GM12878 (cell line): Measurements from ENCODE around the gene TNP2.

Experiments
- CBFB ChIP-seq: IDR thresholded peaks from 2 replicates; pipeline ENCODE4 v1.6.1; 2016; ENCODE audit warnings: antibody characterized with exemption, low read depth
- CHD2 ChIP-seq: IDR thresholded peaks from 2 replicates; pipeline ENCODE4 v1.6.1; 2011; ENCODE audit warnings: low read depth, low read length, improper control_type of control experiment, borderline replicate concordance
- EP300 ChIP-seq, 2 experiments: fragments of 150-350 bp in 1 of 2; IDR thresholded peaks; 2 replicates each; pipeline ENCODE4 v1.6.1; 2011 to 2012; ENCODE audit warnings: low read depth in 2 of 2, low read length in 2 of 2, borderline replicate concordance in 1 of 2, improper control_type of control experiment in 1 of 2, inconsistent platforms in 1 of 2; ENCODE audit not compliant: control insufficient read depth in 1 of 2
- JUND ChIP-seq: IDR thresholded peaks from 2 replicates; pipeline ENCODE4 v1.6.1; 2012; ENCODE audit warnings: low read depth, mild to moderate bottlenecking, low read length, improper control_type of control experiment, moderate library complexity
- KAT2A ChIP-seq: conservative IDR thresholded peaks from 2 replicates; pipeline ENCODE4 v1.6.1; 2011; ENCODE audit warnings: low read depth, low read length; ENCODE audit not compliant: control insufficient read depth
- KLF5 ChIP-seq: fragments of 450-650 bp; IDR thresholded peaks from 2 replicates; pipeline ENCODE4 v1.6.1; 2014; ENCODE audit warnings: mild to moderate bottlenecking; ENCODE audit not compliant: partially characterized antibody
- POLR2A ChIP-seq: IDR thresholded peaks from 2 replicates; pipeline ENCODE4 v1.6.1; 2011; ENCODE audit warnings: low read depth, mild to moderate bottlenecking, low read length
- SMAD1 ChIP-seq: fragments of 450-650 bp; IDR thresholded peaks from 2 replicates; pipeline ENCODE4 v1.6.1; 2018; ENCODE audit warnings: mild to moderate bottlenecking, low read depth; ENCODE audit not compliant: partially characterized antibody
- YY1 ChIP-seq: IDR thresholded peaks from 2 replicates; pipeline ENCODE4 v1.6.1; 2011; ENCODE audit warnings: low read depth, mild to moderate bottlenecking, low read length
- ZNF207 ChIP-seq: fragments of 450-650 bp; IDR thresholded peaks from 2 replicates; pipeline ENCODE4 v1.6.1; 2014; ENCODE audit warnings: antibody characterized with exemption, mild to moderate bottlenecking, borderline replicate concordance
- TF ChIP-seq, protein P1 (sequence below): fragments of 450-650 bp; IDR thresholded peaks from 2 replicates; pipeline ENCODE4 v1.6.1; 2017; ENCODE audit warnings: antibody characterized with exemption, mild to moderate bottlenecking, moderate library complexity
- TF ChIP-seq, protein P2 (sequence below), 3 experiments: IDR thresholded peaks in 2 of 3; conservative IDR thresholded peaks in 1 of 3; 2 replicates each; pipeline ENCODE4 v1.5.1; 2011; ENCODE audit warnings: low read depth in 3 of 3, low read length in 3 of 3, mild to moderate bottlenecking in 3 of 3, control low read depth in 2 of 3, moderate library complexity in 2 of 3, inconsistent platforms in 1 of 3, mixed read lengths in 1 of 3; ENCODE audit not compliant: control insufficient read depth in 2 of 3, insufficient read depth in 1 of 3; ENCODE audit errors: extremely low read depth in 1 of 3

DNA sequence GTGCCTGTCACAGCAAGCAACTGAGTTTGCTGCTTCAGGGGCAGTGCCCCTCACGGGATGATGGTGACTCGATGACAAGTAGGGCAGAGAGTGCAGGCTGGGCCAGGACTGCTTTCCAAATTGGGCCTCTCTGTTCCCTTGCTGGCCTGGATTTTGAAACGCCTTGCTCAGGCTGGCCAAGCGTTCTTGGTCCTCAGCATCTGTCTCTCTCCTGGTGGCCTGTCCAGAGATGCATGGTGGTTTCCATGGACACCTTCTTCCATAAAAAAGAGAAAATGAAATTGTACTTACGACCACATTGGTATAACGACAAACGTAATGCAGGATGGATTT lies 31.4 kb upstream of the TNP2 start:
- no peak for TF ChIP-seq KLF5
- TF ChIP-seq ZNF207, result no peak
- no peak for TF ChIP-seq EP300 (IDR thresholded peaks at IDR 0.05; ENCODE audit: borderline replicate concordance in 1 of 2, control insufficient read depth in 1 of 2, low read depth in 2 of 2, low read length in 2 of 2)
- no peak for TF ChIP-seq JUND
- TF ChIP-seq SMAD1, result no peak
- no peak for TF ChIP-seq CBFB
- no peak for TF ChIP-seq POLR2A
- TF ChIP-seq, protein P1, sequence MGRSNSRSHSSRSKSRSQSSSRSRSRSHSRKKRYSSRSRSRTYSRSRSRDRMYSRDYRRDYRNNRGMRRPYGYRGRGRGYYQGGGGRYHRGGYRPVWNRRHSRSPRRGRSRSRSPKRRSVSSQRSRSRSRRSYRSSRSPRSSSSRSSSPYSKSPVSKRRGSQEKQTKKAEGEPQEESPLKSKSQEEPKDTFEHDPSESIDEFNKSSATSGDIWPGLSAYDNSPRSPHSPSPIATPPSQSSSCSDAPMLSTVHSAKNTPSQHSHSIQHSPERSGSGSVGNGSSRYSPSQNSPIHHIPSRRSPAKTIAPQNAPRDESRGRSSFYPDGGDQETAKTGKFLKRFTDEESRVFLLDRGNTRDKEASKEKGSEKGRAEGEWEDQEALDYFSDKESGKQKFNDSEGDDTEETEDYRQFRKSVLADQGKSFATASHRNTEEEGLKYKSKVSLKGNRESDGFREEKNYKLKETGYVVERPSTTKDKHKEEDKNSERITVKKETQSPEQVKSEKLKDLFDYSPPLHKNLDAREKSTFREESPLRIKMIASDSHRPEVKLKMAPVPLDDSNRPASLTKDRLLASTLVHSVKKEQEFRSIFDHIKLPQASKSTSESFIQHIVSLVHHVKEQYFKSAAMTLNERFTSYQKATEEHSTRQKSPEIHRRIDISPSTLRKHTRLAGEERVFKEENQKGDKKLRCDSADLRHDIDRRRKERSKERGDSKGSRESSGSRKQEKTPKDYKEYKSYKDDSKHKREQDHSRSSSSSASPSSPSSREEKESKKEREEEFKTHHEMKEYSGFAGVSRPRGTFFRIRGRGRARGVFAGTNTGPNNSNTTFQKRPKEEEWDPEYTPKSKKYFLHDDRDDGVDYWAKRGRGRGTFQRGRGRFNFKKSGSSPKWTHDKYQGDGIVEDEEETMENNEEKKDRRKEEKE, result no peak
- TF ChIP-seq, protein P2, sequence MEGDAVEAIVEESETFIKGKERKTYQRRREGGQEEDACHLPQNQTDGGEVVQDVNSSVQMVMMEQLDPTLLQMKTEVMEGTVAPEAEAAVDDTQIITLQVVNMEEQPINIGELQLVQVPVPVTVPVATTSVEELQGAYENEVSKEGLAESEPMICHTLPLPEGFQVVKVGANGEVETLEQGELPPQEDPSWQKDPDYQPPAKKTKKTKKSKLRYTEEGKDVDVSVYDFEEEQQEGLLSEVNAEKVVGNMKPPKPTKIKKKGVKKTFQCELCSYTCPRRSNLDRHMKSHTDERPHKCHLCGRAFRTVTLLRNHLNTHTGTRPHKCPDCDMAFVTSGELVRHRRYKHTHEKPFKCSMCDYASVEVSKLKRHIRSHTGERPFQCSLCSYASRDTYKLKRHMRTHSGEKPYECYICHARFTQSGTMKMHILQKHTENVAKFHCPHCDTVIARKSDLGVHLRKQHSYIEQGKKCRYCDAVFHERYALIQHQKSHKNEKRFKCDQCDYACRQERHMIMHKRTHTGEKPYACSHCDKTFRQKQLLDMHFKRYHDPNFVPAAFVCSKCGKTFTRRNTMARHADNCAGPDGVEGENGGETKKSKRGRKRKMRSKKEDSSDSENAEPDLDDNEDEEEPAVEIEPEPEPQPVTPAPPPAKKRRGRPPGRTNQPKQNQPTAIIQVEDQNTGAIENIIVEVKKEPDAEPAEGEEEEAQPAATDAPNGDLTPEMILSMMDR (IDR thresholded peaks at IDR 0.05 in 2 of 3, conservative IDR thresholded peaks at IDR 0.05 in 1 of 3; ENCODE audit: control insufficient read depth in 2 of 3, extremely low read depth in 1 of 3, insufficient read depth in 1 of 3, low read depth in 3 of 3, low read length in 3 of 3), result no peak
- no peak for TF ChIP-seq KAT2A
- TF ChIP-seq CHD2, result no peak
- no peak for TF ChIP-seq YY1
